Measurements from ENCODE around the gene FGF7. TPM values are rescaled to one million over a fixed set of nuclear protein-coding genes. Genes with fewer than 3 reads are reported as not detected.

FGF7 gene
- total and polyA plus RNA-seq, 2 donors (not counting 3 experiments of a cell fraction or from before 2014, with no cell fraction given), result not detected

- DNase-seq (ENCODE audit: low read depth, low spot score) (no peak), FAIRE-seq (no peak)
- Histone ChIP-seq H3K9ac (replicated peaks; ENCODE audit: extremely low read depth, insufficient read depth, low read length) (no peak overlapping the region), H3K4me2 (ENCODE audit: insufficient read depth, low read length) (no peak overlapping the region), H3K36me3 (ENCODE audit: control insufficient read depth in 2 of 2, extremely low read depth in 1 of 2, insufficient read depth in 2 of 2, low read length in 2 of 2) (no peaks in the 10 kb centered on the region), H3K79me2 (ENCODE audit: control insufficient read depth, insufficient read depth, low read length) (no peaks in the 10 kb centered on the region), H4K20me1 (replicated peaks; ENCODE audit: control insufficient read depth, extremely low read depth, insufficient read depth, low read length) (no peaks in the 10 kb centered on the region), H3K27ac (ENCODE audit: insufficient read depth, low read depth, low read length) (no peak overlapping the region), H3K4me3 (replicated peaks in 1 of 3; ENCODE audit: insufficient read depth in 1 of 3, low read depth in 1 of 3, low read length in 3 of 3) (no peak overlapping the region), H3K9me3 (replicated peaks; ENCODE audit: control insufficient read depth, insufficient read depth, low read length) (no peaks in the 10 kb centered on the region), H2AFZ (ENCODE audit: low read depth, low read length) (no peak overlapping the region), H3K4me1 (ENCODE audit: control insufficient read depth, extremely low read depth, insufficient read depth, low read length) (no peaks in the 10 kb centered on the region), H3K9me1 (replicated peaks; ENCODE audit: control insufficient read depth, extremely low read depth, insufficient read depth, low read length) (no peaks in the 10 kb centered on the region), H3K27me3 (ENCODE audit: control insufficient read depth in 2 of 2, insufficient read depth in 2 of 2, low read length in 2 of 2) (peaks cover 0 to 2% of the 10 kb centered on the region in 2 experiments)
- intact Hi-C loops (cut with micrococcal nuclease) (no loop called here), dilution Hi-C loops (cut with MboI; ENCODE audit: extremely low pct_ligation_motif_present, low sequenced_read_pairs) (no loop called here)
- TF ChIP-seq, protein P1, sequence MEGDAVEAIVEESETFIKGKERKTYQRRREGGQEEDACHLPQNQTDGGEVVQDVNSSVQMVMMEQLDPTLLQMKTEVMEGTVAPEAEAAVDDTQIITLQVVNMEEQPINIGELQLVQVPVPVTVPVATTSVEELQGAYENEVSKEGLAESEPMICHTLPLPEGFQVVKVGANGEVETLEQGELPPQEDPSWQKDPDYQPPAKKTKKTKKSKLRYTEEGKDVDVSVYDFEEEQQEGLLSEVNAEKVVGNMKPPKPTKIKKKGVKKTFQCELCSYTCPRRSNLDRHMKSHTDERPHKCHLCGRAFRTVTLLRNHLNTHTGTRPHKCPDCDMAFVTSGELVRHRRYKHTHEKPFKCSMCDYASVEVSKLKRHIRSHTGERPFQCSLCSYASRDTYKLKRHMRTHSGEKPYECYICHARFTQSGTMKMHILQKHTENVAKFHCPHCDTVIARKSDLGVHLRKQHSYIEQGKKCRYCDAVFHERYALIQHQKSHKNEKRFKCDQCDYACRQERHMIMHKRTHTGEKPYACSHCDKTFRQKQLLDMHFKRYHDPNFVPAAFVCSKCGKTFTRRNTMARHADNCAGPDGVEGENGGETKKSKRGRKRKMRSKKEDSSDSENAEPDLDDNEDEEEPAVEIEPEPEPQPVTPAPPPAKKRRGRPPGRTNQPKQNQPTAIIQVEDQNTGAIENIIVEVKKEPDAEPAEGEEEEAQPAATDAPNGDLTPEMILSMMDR (IDR thresholded peaks at IDR 0.05; ENCODE audit: extremely low read depth in 1 of 2, insufficient read depth in 1 of 2, low read depth in 1 of 2, low read length in 2 of 2), result no peak
- TF ChIP-seq EZH2 (IDR thresholded peaks at IDR 0.05; ENCODE audit: borderline replicate concordance, low read depth, low read length, severe bottlenecking) (no peak), JUN (IDR thresholded peaks at IDR 0.05; ENCODE audit: borderline replicate concordance, insufficient read depth, insufficient read length, low read depth) (no peak), POLR2A (IDR thresholded peaks at IDR 0.05; ENCODE audit: low read depth, low read length) (no peak), POLR2AphosphoS5 (IDR thresholded peaks at IDR 0.05; ENCODE audit: insufficient read depth, low read depth, low read length) (no peak)
- ChIA-PET CTCF (no interaction called here), POLR2A (no interaction called here)
- BruUV-seq (replicated peaks), result no TSS peak
Measured at GRCh38 chr15:49464522-49464921, 41.5 kb downstream of the FGF7 start.

- CTCF ChIA-PET, result interaction anchor here (1.1 kb wide), 1 partner anchor 43 kb away, joined by 3 read pairs; the partner anchor contains the start of gene FGF7
- Histone ChIP-seq H3K27me3 (ENCODE audit: control insufficient read depth in 2 of 2, insufficient read depth in 2 of 2, low read length in 2 of 2) (peaks cover 0 to 2% of the 10 kb centered on the region in 2 experiments), H3K4me1 (ENCODE audit: control insufficient read depth, extremely low read depth, insufficient read depth, low read length) (no peaks in the 10 kb centered on the region), H3K9me1 (replicated peaks; ENCODE audit: control insufficient read depth, extremely low read depth, insufficient read depth, low read length) (no peaks in the 10 kb centered on the region), H3K9me3 (replicated peaks; ENCODE audit: control insufficient read depth, insufficient read depth, low read length) (no peaks in the 10 kb centered on the region), H3K36me3 (ENCODE audit: control insufficient read depth in 2 of 2, extremely low read depth in 1 of 2, insufficient read depth in 2 of 2, low read length in 2 of 2) (no peaks in the 10 kb centered on the region), H3K4me2 (ENCODE audit: insufficient read depth, low read length) (no peak overlapping the region), H2AFZ (ENCODE audit: low read depth, low read length) (no peak overlapping the region), H3K79me2 (ENCODE audit: control insufficient read depth, insufficient read depth, low read length) (no peaks in the 10 kb centered on the region), H4K20me1 (replicated peaks; ENCODE audit: control insufficient read depth, extremely low read depth, insufficient read depth, low read length) (no peaks in the 10 kb centered on the region), H3K4me3 (replicated peaks in 1 of 3; ENCODE audit: insufficient read depth in 1 of 3, low read depth in 1 of 3, low read length in 3 of 3) (no peak overlapping the region), H3K9ac (replicated peaks; ENCODE audit: extremely low read depth, insufficient read depth, low read length) (no peak overlapping the region), H3K27ac (ENCODE audit: insufficient read depth, low read depth, low read length) (no peak overlapping the region)
- DNase-seq (ENCODE audit: low read depth, low spot score) (no peak), FAIRE-seq (no peak)
- dilution Hi-C loops (cut with MboI; ENCODE audit: extremely low pct_ligation_motif_present, low sequenced_read_pairs) (no loop called here), intact Hi-C loops (cut with micrococcal nuclease) (no loop called here)
- BruUV-seq (replicated peaks), result no TSS peak
- TF ChIP-seq FOS (IDR thresholded peaks at IDR 0.05; ENCODE audit: borderline replicate concordance, insufficient read depth, low read length), result no peak
- no peak for TF ChIP-seq GATA2 (IDR thresholded peaks at IDR 0.05; ENCODE audit: insufficient read depth, insufficient read length, low read depth, low read length)
- TF ChIP-seq POLR2A (IDR thresholded peaks at IDR 0.05; ENCODE audit: low read depth, low read length), result no peak
- no peak for TF ChIP-seq MYC (IDR thresholded peaks at IDR 0.05; ENCODE audit: low read depth, low read length)
- TF ChIP-seq JUN (IDR thresholded peaks at IDR 0.05; ENCODE audit: borderline replicate concordance, insufficient read depth, insufficient read length, low read depth), result no peak
- TF ChIP-seq, protein P1 (IDR thresholded peaks at IDR 0.05; ENCODE audit: extremely low read depth in 1 of 2, insufficient read depth in 1 of 2, low read depth in 1 of 2, low read length in 2 of 2), result no peak
- TF ChIP-seq EZH2 (IDR thresholded peaks at IDR 0.05; ENCODE audit: borderline replicate concordance, low read depth, low read length, severe bottlenecking), result no peak
- TF ChIP-seq POLR2AphosphoS5 (IDR thresholded peaks at IDR 0.05; ENCODE audit: insufficient read depth, low read depth, low read length), result no peak
- TF ChIP-seq MAX (IDR thresholded peaks at IDR 0.05; ENCODE audit: insufficient read depth, insufficient read length), result no peak
- POLR2A ChIA-PET, result no interaction called here
Measured at GRCh38 chr15:49466119-49466518, 43.1 kb downstream of the FGF7 start.
